ENCODE data around the gene LARGE1.

LARGE1 gene

DNA sequence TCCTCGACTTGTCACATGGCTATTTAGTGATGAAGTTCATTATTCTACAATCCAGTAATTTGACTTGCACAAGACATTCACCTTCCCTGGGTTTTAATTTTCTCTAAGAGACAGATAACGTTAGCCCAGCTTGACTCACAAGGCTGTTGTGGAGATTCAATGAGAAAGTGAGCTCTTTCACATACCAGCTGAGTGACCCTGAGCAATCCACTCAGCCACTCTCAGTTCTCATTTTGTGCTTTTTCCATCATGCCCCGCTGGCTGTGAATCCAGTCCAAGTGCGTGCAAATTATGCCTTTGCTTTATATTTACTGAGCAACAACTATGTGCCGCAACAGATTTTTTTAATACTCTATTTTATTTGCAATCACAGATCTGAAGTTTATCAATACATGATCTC is 176.5 kb downstream of the LARGE1 start:
- Histone ChIP-seq H3K9ac (ENCODE audit: low read depth, low read length, poor library complexity, severe bottlenecking) (no peak overlapping the region), H3K79me2 (ENCODE audit: insufficient read depth, low read length) (no peaks in the 10 kb centered on the region), H3K9me3 (ENCODE audit: insufficient read depth, low read depth, low read length) (peaks cover 9% of the 10 kb centered on the region; the same call in 1 of the 2 replicates)

GRCh38 chr22:33741025-33741424 is 179.3 kb downstream of the LARGE1 start:
- H3K36me3 ChIP-seq (ENCODE audit: insufficient read depth, low read length), result no peaks in the 10 kb centered on the region
- TF ChIP-seq EZH2phosphoT487 (IDR thresholded peaks at IDR 0.05; ENCODE audit: borderline replicate concordance) (no peak), CTCF (conservative IDR thresholded peaks at IDR 0.05; ENCODE audit: low read length) (no peak)
- no peaks in the 10 kb centered on the region for H3F3A ChIP-seq (ENCODE audit: low read depth)
- no peaks in the 10 kb centered on the region for H3K9me2 ChIP-seq (replicated peaks; ENCODE audit: low read depth, low read length)
- no peaks in the 10 kb centered on the region for H3K27me3 ChIP-seq (ENCODE audit: insufficient read depth, low read length, poor library complexity, severe bottlenecking)
- no peak overlapping the region for H3K4me2 ChIP-seq (ENCODE audit: low read depth, low read length, poor library complexity, severe bottlenecking)
- no peak overlapping the region for H2AFZ ChIP-seq (ENCODE audit: low read length)
- peaks cover 17% of the 10 kb centered on the region; the same call in 1 of the 2 replicates for H3K9me3 ChIP-seq (ENCODE audit: insufficient read depth, low read depth, low read length)
- no peaks in the 10 kb centered on the region for H3K4me1 ChIP-seq (ENCODE audit: insufficient read depth, low read length, poor library complexity, severe bottlenecking)
- H3K4me3 ChIP-seq (ENCODE audit: low read length, poor library complexity, severe bottlenecking), result no peak overlapping the region
- H3K9ac ChIP-seq (ENCODE audit: low read depth, low read length, poor library complexity, severe bottlenecking), result no peak overlapping the region
- no peaks in the 10 kb centered on the region for H3K79me2 ChIP-seq (ENCODE audit: insufficient read depth, low read length)
- no peaks in the 10 kb centered on the region for H4K20me1 ChIP-seq (ENCODE audit: insufficient read depth, low read length, poor library complexity, severe bottlenecking)

More for the DNA sequence above, 176.5 kb downstream of the LARGE1 start:
- Histone ChIP-seq H3K4me1 (ENCODE audit: insufficient read depth, low read length, poor library complexity, severe bottlenecking) (no peaks in the 10 kb centered on the region), H3K9me2 (replicated peaks; ENCODE audit: low read depth, low read length) (no peaks in the 10 kb centered on the region), H3K36me3 (ENCODE audit: insufficient read depth, low read length) (no peaks in the 10 kb centered on the region), H2AFZ (ENCODE audit: low read length) (no peak overlapping the region), H3F3A (ENCODE audit: low read depth) (no peaks in the 10 kb centered on the region), H3K4me2 (ENCODE audit: low read depth, low read length, poor library complexity, severe bottlenecking) (no peak overlapping the region), H4K20me1 (ENCODE audit: insufficient read depth, low read length, poor library complexity, severe bottlenecking) (no peaks in the 10 kb centered on the region), H3K4me3 (ENCODE audit: low read length, poor library complexity, severe bottlenecking) (no peak overlapping the region), H3K27me3 (ENCODE audit: insufficient read depth, low read length, poor library complexity, severe bottlenecking) (no peaks in the 10 kb centered on the region)
- TF ChIP-seq EZH2phosphoT487 (IDR thresholded peaks at IDR 0.05; ENCODE audit: borderline replicate concordance) (no peak), CTCF (conservative IDR thresholded peaks at IDR 0.05; ENCODE audit: low read length) (no peak)

GRCh38 chr22:33739516-33739915 is 180.8 kb downstream of the LARGE1 start:
- Histone ChIP-seq H3K4me3 (ENCODE audit: low read length, poor library complexity, severe bottlenecking) (no peak overlapping the region), H3F3A (ENCODE audit: low read depth) (no peaks in the 10 kb centered on the region), H3K79me2 (ENCODE audit: insufficient read depth, low read length) (no peaks in the 10 kb centered on the region), H3K9ac (ENCODE audit: low read depth, low read length, poor library complexity, severe bottlenecking) (no peak overlapping the region), H3K4me2 (ENCODE audit: low read depth, low read length, poor library complexity, severe bottlenecking) (no peak overlapping the region), H3K9me3 (ENCODE audit: insufficient read depth, low read depth, low read length) (peaks cover 17% of the 10 kb centered on the region; the same call in 1 of the 2 replicates), H4K20me1 (ENCODE audit: insufficient read depth, low read length, poor library complexity, severe bottlenecking) (no peaks in the 10 kb centered on the region), H3K27me3 (ENCODE audit: insufficient read depth, low read length, poor library complexity, severe bottlenecking) (no peaks in the 10 kb centered on the region), H3K4me1 (ENCODE audit: insufficient read depth, low read length, poor library complexity, severe bottlenecking) (no peaks in the 10 kb centered on the region), H3K9me2 (replicated peaks; ENCODE audit: low read depth, low read length) (no peaks in the 10 kb centered on the region), H2AFZ (ENCODE audit: low read length) (no peak overlapping the region), H3K36me3 (ENCODE audit: insufficient read depth, low read length) (no peaks in the 10 kb centered on the region)
- TF ChIP-seq EZH2phosphoT487 (IDR thresholded peaks at IDR 0.05; ENCODE audit: borderline replicate concordance) (no peak), CTCF (conservative IDR thresholded peaks at IDR 0.05; ENCODE audit: low read length) (no peak)
